Smooth muscle cell (in vitro differentiated cells): Measurements from ENCODE around the gene TBC1D10B. TPM values are rescaled to one million over a fixed set of nuclear protein-coding genes. Genes with fewer than 3 reads are reported as not detected.

Experiments
- DNase-seq: peaks from one replicate; lab custom pipeline; 2025; ENCODE audit not compliant: unreplicated experiment; lab: John Stamatoyannopoulos, UW
- H2AFZ ChIP-seq: fragments of 200-600 bp; sonication (generic); 2 replicates; pipeline ENCODE4 v1.6.0; 2016; ENCODE audit warnings: antibody characterized with exemption, low read depth, mild to moderate bottlenecking
- H3F3A ChIP-seq: fragments of 200-600 bp; sonication (generic); 2 replicates; pipeline ENCODE4 v1.6.0; 2017; ENCODE audit warnings: antibody characterized with exemption, low read depth
- H3K27ac ChIP-seq: fragments of 200-600 bp; sonication (generic); 2 replicates; pipeline ENCODE4 v1.5.1; 2016; ENCODE audit warnings: low read depth, mild to moderate bottlenecking
- H3K27me3 ChIP-seq: fragments of 200-600 bp; sonication (generic); 2 replicates; pipeline ENCODE4 v1.6.1; 2016; ENCODE audit warnings: low read depth, mild to moderate bottlenecking
- H3K36me3 ChIP-seq: fragments of 200-600 bp; sonication (generic); 2 replicates; pipeline ENCODE4 v1.5.1; 2016; ENCODE audit warnings: low read depth
- H3K4me1 ChIP-seq: fragments of 200-600 bp; sonication (generic); 2 replicates; pipeline ENCODE4 v1.5.1; 2016; ENCODE audit warnings: low read depth
- H3K4me2 ChIP-seq: fragments of 200-600 bp; sonication (generic); 2 replicates; pipeline ENCODE4 v1.6.0; 2016; ENCODE audit warnings: mild to moderate bottlenecking
- H3K4me3 ChIP-seq: fragments of 200-600 bp; sonication (generic); 2 replicates; pipeline ENCODE4 v1.5.1; 2016; ENCODE audit warnings: mild to moderate bottlenecking
- H3K79me2 ChIP-seq: fragments of 200-600 bp; sonication (generic); 2 replicates; pipeline ENCODE4 v1.6.0; 2016; ENCODE audit warnings: low read depth, mild to moderate bottlenecking
- H3K9ac ChIP-seq: fragments of 200-600 bp; sonication (generic); 2 replicates; pipeline ENCODE4 v1.6.0; 2016; ENCODE audit warnings: low read depth
- H3K9me3 ChIP-seq: fragments of 200-600 bp; sonication (generic); replicated peaks from 2 replicates; pipeline ENCODE4 v1.5.1; 2016; ENCODE audit warnings: low read depth
- H4K20me1 ChIP-seq: fragments of 200-600 bp; sonication (generic); 2 replicates; pipeline ENCODE4 v1.6.0; 2016; ENCODE audit warnings: low read depth
- CTCF ChIP-seq: fragments of 200-600 bp; sonication (generic); IDR thresholded peaks from 2 replicates; pipeline ENCODE4 v1.5.1; 2017; ENCODE audit warnings: borderline replicate concordance, mild to moderate bottlenecking, antibody characterized with exemption; ENCODE audit not compliant: insufficient read depth, poor library complexity, severe bottlenecking
- WGBS: methylation state at CpG from one replicate; pipeline ENCODE4 v1.1.7; 2016; ENCODE audit warnings: low lambda C conversion rate; 5-methylcytosine and 5-hydroxymethylcytosine counted together
- polyA plus RNA-seq: library from polyadenylated mRNA; unstranded; fragments of >200 nt; fragmentation: Nextera tagmentation; extraction: Ambion mirVana; gene quantifications from 2 replicates; pipeline ENCODE4 v1.2.1, GENCODE V29; 2016
- total RNA-seq: library from RNA; depleted of rRNA; stranded (reverse); fragments of >200 nt; gene quantifications from 2 replicates; pipeline ENCODE4 v1.2.3, GENCODE V29; 2014

TBC1D10B gene
- total and polyA plus RNA-seq, 2 experiments from 2014 or later, result 17.7 to 37.4 TPM

DNA sequence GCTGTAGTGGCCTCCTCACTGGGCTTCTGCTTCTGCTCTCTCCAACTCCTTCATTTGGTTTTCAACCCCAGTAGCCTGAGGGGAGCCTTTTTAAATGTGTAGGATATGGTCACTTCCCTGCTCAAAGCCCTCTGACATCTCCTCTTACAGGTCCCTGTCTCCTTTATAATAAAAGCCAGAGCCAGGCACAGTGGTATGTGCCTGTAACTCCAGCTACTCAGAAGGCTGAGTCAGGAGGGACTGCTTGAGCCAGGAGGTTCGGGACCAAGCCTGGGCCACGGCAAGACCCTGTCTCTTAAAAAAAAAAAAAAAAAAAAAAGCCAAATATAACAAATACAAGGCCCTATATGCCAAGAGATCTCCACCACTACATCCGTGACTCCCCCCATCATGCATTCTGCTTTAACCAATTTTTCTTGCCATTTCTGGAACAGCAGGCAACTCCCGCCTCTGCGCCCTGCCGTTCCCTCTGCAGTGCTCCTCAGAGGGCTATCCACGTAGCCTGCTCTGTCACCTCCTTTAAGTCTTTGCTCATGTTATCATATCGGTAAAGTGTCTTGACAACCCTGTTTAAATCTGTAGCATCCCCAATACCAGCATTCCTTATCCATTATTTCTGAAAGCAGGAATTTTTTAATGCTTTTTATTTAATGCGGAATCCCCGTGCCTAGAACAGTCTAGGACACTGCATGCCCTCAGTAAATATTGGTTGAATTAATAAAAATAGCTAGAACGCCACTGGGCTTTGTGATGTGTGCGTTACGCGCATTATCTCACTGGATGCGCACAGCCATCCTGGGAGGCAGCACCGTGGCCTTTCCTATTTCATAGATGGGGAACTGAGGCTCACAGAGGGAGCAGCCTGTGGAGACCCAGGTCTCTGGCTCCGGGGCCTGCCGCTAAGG lies 46.6 kb upstream of the TBC1D10B start:
- WGBS, result 65% methylated on average over 16 of the region's 18 CpGs
- H2AFZ ChIP-seq, result no peak overlapping the region
- peaks cover 17% of the 10 kb centered on the region for H3F3A ChIP-seq
- H3K4me2 ChIP-seq, result peak overlapping the region; percentile 92
- peaks cover 5% of the 10 kb centered on the region for H3K79me2 ChIP-seq
- H4K20me1 ChIP-seq, result peaks cover 14% of the 10 kb centered on the region
- peak overlapping the region; percentile 64 for H3K4me3 ChIP-seq
- no peaks in the 10 kb centered on the region for H3K9me3 ChIP-seq
- H3K27ac ChIP-seq, result no peak overlapping the region
- H3K4me1 ChIP-seq, result no peaks in the 10 kb centered on the region
- no peaks in the 10 kb centered on the region for H3K27me3 ChIP-seq
- H3K9ac ChIP-seq, result no peak overlapping the region
- no peak for TF ChIP-seq CTCF
- no peaks in the 10 kb centered on the region for H3K36me3 ChIP-seq
- no peak for DNase-seq

GRCh38 chr16:30416047-30416603 lies 45.8 kb upstream of the TBC1D10B start:
- H3K27ac ChIP-seq, result no peak overlapping the region
- no peak for TF ChIP-seq CTCF
- H3K36me3 ChIP-seq, result no peaks in the 10 kb centered on the region
- no peaks in the 10 kb centered on the region for H3K4me1 ChIP-seq
- no peak for DNase-seq
- H3K79me2 ChIP-seq, result peaks cover 7% of the 10 kb centered on the region
- H4K20me1 ChIP-seq, result peaks cover 14% of the 10 kb centered on the region
- no peak overlapping the region for H3K9ac ChIP-seq
- WGBS, result 89% methylated on average over 4 of the region's 4 CpGs
- no peak overlapping the region for H2AFZ ChIP-seq
- H3K9me3 ChIP-seq, result no peaks in the 10 kb centered on the region
- peaks cover 17% of the 10 kb centered on the region for H3F3A ChIP-seq
- H3K27me3 ChIP-seq, result no peaks in the 10 kb centered on the region
- no peak overlapping the region for H3K4me3 ChIP-seq
- H3K4me2 ChIP-seq, result no peak overlapping the region

- Histone ChIP-seq H3K27ac (no peak overlapping the region), H3K4me1 (no peaks in the 10 kb centered on the region), H3K27me3 (no peaks in the 10 kb centered on the region), H3F3A (peaks cover 19% of the 10 kb centered on the region), H3K4me2 (no peak overlapping the region), H3K9me3 (no peaks in the 10 kb centered on the region), H4K20me1 (peaks cover 19% of the 10 kb centered on the region), H2AFZ (no peak overlapping the region), H3K4me3 (no peak overlapping the region), H3K79me2 (peaks cover 16% of the 10 kb centered on the region), H3K36me3 (no peaks in the 10 kb centered on the region), H3K9ac (no peak overlapping the region)
- WGBS, result 97% methylated on average over 5 of the region's 5 CpGs
- TF ChIP-seq CTCF, result no peak
- no peak for DNase-seq
Observed at GRCh38 chr16:30414159-30414558, 43.9 kb upstream of the TBC1D10B start.
